OCI-LY3 (cell line): Measurements from ENCODE around the gene NAV2.

Experiments
- H2AFZ ChIP-seq: fragments of 200-600, 300-600 bp; shearing (Covaris generic); 2 replicates; pipeline ENCODE4 v1.6.0; 2014; ENCODE audit warnings: antibody characterized with exemption, low read depth, low read length
- H3K27ac ChIP-seq: fragments of 200-600, 300-600 bp; sonication (generic); 2 replicates; pipeline ENCODE4 v1.5.1; 2014; ENCODE audit warnings: mild to moderate bottlenecking, low read length, moderate library complexity, mixed read lengths
- H3K27me3 ChIP-seq: fragments of 200-600, 300-600 bp; sonication (generic); 2 replicates; pipeline ENCODE4 v1.6.1; 2014; ENCODE audit warnings: low read depth, low read length, mixed read lengths
- H3K36me3 ChIP-seq: fragments of 200-600, 300-600 bp; sonication (generic); replicated peaks from 2 replicates; pipeline ENCODE3; 2014; ENCODE audit warnings: low read depth, low read length, mixed read lengths
- H3K4me1 ChIP-seq: fragments of 300-600, 200-600 bp; sonication (generic); 2 replicates; pipeline ENCODE4 v1.6.1; 2014; ENCODE audit warnings: low read length, mixed read lengths
- H3K4me2 ChIP-seq: fragments of 200-600, 300-600 bp; sonication (generic); 2 replicates; pipeline ENCODE4 v1.6.1; 2014; ENCODE audit warnings: low read length, mixed read lengths
- H3K4me3 ChIP-seq: fragments of 300-600, 200-600 bp; sonication (generic); 2 replicates; pipeline ENCODE4 v1.5.1; 2014; ENCODE audit warnings: antibody characterized with exemption, mild to moderate bottlenecking, low read length, moderate library complexity
- H3K79me2 ChIP-seq: fragments of 300-600, 200-600 bp; shearing (Covaris generic); 2 replicates; pipeline ENCODE4 v1.6.1; 2014; ENCODE audit warnings: mild to moderate bottlenecking, low read length, mixed read lengths
- H3K9ac ChIP-seq: fragments of 300-600, 200-600 bp; shearing (Covaris generic); 2 replicates; pipeline ENCODE4 v1.6.0; 2014; ENCODE audit warnings: mild to moderate bottlenecking, low read length, moderate library complexity
- H3K9me3 ChIP-seq: fragments of 200-600, 300-600 bp; shearing (Covaris generic); 2 replicates; pipeline ENCODE4 v1.6.1; 2014; ENCODE audit warnings: low read length, mixed read lengths; ENCODE audit not compliant: insufficient read depth
- H4K20me1 ChIP-seq: fragments of 200-600, 300-600 bp; sonication (generic); 2 replicates; pipeline ENCODE4 v1.6.1; 2016; ENCODE audit warnings: low read length, mixed read lengths; ENCODE audit not compliant: insufficient read depth
- EZH2phosphoT487 ChIP-seq: fragments of 200-600 bp; shearing (Covaris generic); IDR thresholded peaks from 2 replicates; pipeline ENCODE4 v1.6.1; 2018; ENCODE audit warnings: antibody characterized with exemption, mixed run types, low read depth
- TF ChIP-seq, protein P1 (sequence below): fragments of 200-600, 300-600 bp; sonication (generic); IDR thresholded peaks from 2 replicates; pipeline ENCODE4 v1.5.1; 2014; ENCODE audit warnings: antibody characterized with exemption, low read length, low read depth

NAV2 gene

DNA sequence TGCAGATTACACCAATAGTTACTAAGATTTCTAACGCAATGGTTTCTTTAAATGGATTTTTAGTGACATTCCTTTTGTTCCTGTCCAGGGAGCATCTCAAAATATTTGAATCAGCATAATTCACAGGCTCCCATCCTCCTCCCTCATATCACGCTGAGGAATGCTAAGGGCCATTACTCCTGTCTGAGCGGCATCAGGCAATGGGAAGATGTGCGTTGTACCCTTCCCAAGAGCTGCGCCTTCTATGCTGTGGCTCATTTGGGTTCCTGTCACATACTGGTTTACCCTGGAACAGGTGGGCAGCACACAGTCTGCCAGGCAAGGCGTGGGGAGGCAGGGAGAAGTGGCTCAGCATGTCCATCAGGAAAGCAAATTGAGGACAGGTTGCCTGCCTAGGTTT, 325.8 kb downstream of the NAV2 start:
- H3K27ac ChIP-seq, result no peak overlapping the region
- no peaks in the 10 kb centered on the region for H4K20me1 ChIP-seq
- TF ChIP-seq, protein P1, sequence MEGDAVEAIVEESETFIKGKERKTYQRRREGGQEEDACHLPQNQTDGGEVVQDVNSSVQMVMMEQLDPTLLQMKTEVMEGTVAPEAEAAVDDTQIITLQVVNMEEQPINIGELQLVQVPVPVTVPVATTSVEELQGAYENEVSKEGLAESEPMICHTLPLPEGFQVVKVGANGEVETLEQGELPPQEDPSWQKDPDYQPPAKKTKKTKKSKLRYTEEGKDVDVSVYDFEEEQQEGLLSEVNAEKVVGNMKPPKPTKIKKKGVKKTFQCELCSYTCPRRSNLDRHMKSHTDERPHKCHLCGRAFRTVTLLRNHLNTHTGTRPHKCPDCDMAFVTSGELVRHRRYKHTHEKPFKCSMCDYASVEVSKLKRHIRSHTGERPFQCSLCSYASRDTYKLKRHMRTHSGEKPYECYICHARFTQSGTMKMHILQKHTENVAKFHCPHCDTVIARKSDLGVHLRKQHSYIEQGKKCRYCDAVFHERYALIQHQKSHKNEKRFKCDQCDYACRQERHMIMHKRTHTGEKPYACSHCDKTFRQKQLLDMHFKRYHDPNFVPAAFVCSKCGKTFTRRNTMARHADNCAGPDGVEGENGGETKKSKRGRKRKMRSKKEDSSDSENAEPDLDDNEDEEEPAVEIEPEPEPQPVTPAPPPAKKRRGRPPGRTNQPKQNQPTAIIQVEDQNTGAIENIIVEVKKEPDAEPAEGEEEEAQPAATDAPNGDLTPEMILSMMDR, result no peak
- TF ChIP-seq EZH2phosphoT487, result no peak
- no peak overlapping the region for H3K4me2 ChIP-seq
- H3K36me3 ChIP-seq, result no peaks in the 10 kb centered on the region
- no peak overlapping the region for H2AFZ ChIP-seq
- H3K9me3 ChIP-seq, result no peaks in the 10 kb centered on the region
- H3K4me1 ChIP-seq, result peaks cover 51% of the 10 kb centered on the region
- peaks cover 61% of the 10 kb centered on the region for H3K27me3 ChIP-seq
- no peak overlapping the region for H3K9ac ChIP-seq
- no peaks in the 10 kb centered on the region for H3K79me2 ChIP-seq
- no peak overlapping the region for H3K4me3 ChIP-seq

DNA sequence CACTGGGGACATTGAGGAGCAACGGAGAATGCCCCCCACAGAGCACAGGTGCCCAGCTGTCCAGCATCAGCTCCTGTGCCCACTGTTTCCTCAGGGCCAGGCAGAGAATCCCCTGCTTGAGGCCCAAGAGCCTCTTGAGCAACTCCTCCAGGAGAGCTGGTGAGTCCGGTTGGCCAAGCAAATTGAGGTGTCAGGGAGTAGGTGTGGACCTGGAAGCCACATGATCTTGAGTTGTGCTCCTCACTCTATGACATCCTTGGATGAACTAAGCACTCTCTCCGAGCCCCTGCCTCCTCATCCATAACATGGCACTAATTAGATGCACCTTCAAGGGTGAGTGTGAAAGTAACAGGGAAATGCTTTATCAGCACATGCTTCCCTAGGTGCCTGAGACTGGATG, 326.3 kb downstream of the NAV2 start:
- Histone ChIP-seq H3K4me1 (peaks cover 51% of the 10 kb centered on the region), H3K4me3 (no peak overlapping the region), H3K27me3 (peaks cover 55% of the 10 kb centered on the region), H3K27ac (no peak overlapping the region), H3K36me3 (no peaks in the 10 kb centered on the region), H3K4me2 (no peak overlapping the region), H4K20me1 (no peaks in the 10 kb centered on the region), H3K9me3 (no peaks in the 10 kb centered on the region), H3K9ac (no peak overlapping the region), H2AFZ (no peak overlapping the region), H3K79me2 (no peaks in the 10 kb centered on the region)
- TF ChIP-seq, protein P1, result no peak
- TF ChIP-seq EZH2phosphoT487, result no peak

DNA sequence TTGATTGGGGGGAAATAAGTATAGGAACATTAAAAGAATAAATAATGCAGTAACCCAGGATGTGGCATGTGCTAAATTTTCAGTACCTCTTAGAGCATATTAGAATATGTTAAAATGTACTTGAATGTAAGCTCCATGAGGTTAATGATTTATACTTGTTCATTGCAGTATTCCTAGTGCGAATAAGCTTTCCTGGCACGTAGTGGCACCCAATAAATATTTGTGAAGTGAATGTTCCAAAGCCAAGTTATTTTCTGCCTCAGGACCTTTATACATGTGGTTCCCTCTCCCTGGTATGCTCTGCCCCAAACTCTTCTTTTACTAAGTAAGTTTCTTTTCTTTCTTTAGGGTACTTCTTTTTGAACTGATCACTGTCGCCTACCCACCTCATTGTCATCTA, 328.9 kb downstream of the NAV2 start:
- Histone ChIP-seq H3K9me3 (no peaks in the 10 kb centered on the region), H3K79me2 (no peaks in the 10 kb centered on the region), H4K20me1 (no peaks in the 10 kb centered on the region), H3K4me2 (peak overlapping the region; percentile 19), H3K4me1 (peaks cover 45% of the 10 kb centered on the region), H2AFZ (no peak overlapping the region), H3K27ac (no peak overlapping the region), H3K4me3 (no peak overlapping the region), H3K9ac (no peak overlapping the region), H3K27me3 (peaks cover 39% of the 10 kb centered on the region), H3K36me3 (no peaks in the 10 kb centered on the region)
- TF ChIP-seq, protein P1, result no peak
- no peak for TF ChIP-seq EZH2phosphoT487

DNA sequence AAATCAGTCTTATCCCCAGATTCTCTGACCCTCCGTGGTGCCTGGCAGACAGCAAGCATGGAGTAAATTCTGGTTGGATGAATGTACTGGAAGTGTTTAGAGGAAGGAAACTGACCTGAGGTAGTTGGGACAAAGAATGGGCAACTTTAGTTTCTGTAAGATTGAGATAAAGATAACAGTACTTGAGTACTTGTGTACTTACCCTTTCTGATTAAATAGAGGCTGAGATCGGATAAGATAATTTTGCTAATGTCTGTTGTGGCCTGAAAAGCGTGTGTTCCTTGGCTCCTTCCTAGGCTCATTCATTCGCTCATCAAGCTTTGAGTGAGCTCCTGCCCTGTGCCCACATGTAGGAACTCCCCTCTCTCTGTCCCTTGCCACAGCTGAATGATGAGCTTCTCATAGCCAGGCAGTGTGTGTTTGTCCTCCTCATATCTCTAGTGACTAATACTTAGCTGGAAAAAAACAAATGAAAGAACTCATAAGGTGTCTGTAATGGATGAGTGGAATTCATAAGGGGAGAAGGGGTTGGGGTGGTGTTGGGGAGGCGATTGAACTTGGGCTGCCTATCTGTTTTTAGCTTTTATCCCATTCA, 329.5 kb downstream of the NAV2 start:
- Histone ChIP-seq H3K4me3 (no peak overlapping the region), H4K20me1 (no peaks in the 10 kb centered on the region), H3K4me1 (peaks cover 41% of the 10 kb centered on the region), H3K79me2 (no peaks in the 10 kb centered on the region), H3K4me2 (peak overlapping the region; percentile 19; the same call in 1 of the 2 replicates), H3K27me3 (peaks cover 39% of the 10 kb centered on the region), H3K9ac (no peak overlapping the region), H2AFZ (no peak overlapping the region), H3K9me3 (no peaks in the 10 kb centered on the region), H3K27ac (no peak overlapping the region), H3K36me3 (no peaks in the 10 kb centered on the region)
- TF ChIP-seq, protein P1, result no peak
- no peak for TF ChIP-seq EZH2phosphoT487
